Mesenchymal stem cell (in vitro differentiated cells and primary cell): ENCODE data around the gene CLASP1.

Experiments
- DNase-seq: peaks from one replicate; pipeline ENCODE4 v3.0.0-alpha.2; 2013
- H2AFZ ChIP-seq: one replicate; pipeline ENCODE4 v1.6.1; 2013; ENCODE audit warnings: low read depth, mild to moderate bottlenecking, control low read depth, inconsistent platforms, low read length, moderate library complexity
- H2AK5ac ChIP-seq: 2 replicates; pipeline ENCODE4 v1.6.1; 2013; ENCODE audit warnings: low read length, moderate library complexity, mild to moderate bottlenecking, inconsistent platforms; ENCODE audit not compliant: severe bottlenecking
- H2BK120ac ChIP-seq: one replicate; pipeline ENCODE4 v1.6.1; 2013; ENCODE audit warnings: low read depth, mild to moderate bottlenecking, inconsistent platforms, low read length, moderate library complexity
- H2BK12ac ChIP-seq, 2 experiments: one replicate each; pipeline ENCODE4 v1.6.1; 2013; ENCODE audit warnings: inconsistent platforms in 2 of 2, low read length in 2 of 2, mild to moderate bottlenecking in 2 of 2, moderate library complexity in 2 of 2, control low read depth in 1 of 2
- H2BK15ac ChIP-seq: one replicate; pipeline ENCODE4 v1.6.1; 2013; ENCODE audit warnings: mild to moderate bottlenecking, low read depth, inconsistent platforms; ENCODE audit not compliant: poor library complexity, severe bottlenecking
- H2BK5ac ChIP-seq: 2 replicates; pipeline ENCODE4 v1.6.1; 2013; ENCODE audit warnings: low read depth, mild to moderate bottlenecking, low read length, control low read depth, inconsistent platforms; ENCODE audit not compliant: poor library complexity, severe bottlenecking
- H3K14ac ChIP-seq, 2 experiments: one replicate each; pipeline ENCODE4 v1.6.1; 2013; ENCODE audit warnings: inconsistent platforms in 2 of 2, low read length in 2 of 2, control low read depth in 1 of 2, mild to moderate bottlenecking in 1 of 2, moderate library complexity in 1 of 2
- H3K18ac ChIP-seq, 2 experiments: one replicate each; pipeline ENCODE4 v1.6.1; 2013; ENCODE audit warnings: inconsistent platforms in 2 of 2, low read length in 2 of 2, control low read depth in 1 of 2, low read depth in 1 of 2, mild to moderate bottlenecking in 1 of 2
- H3K23ac ChIP-seq, 2 experiments: one replicate each; pipeline ENCODE4 v1.6.1; 2013; ENCODE audit warnings: inconsistent platforms in 2 of 2, low read length in 2 of 2, mild to moderate bottlenecking in 2 of 2, moderate library complexity in 2 of 2, control low read depth in 1 of 2
- H3K27ac ChIP-seq: 2 replicates; pipeline ENCODE4 v1.5.1; 2013; ENCODE audit warnings: mild to moderate bottlenecking, moderate library complexity, low read length, control low read depth, inconsistent platforms; ENCODE audit not compliant: poor library complexity, severe bottlenecking
- H3K27me3 ChIP-seq, 2 experiments: 2 replicates each; pipeline versions ENCODE4 v1.6.1 to v1.7.0; 2013; ENCODE audit warnings: low read length in 2 of 2, mild to moderate bottlenecking in 2 of 2, moderate library complexity in 2 of 2, control low read depth in 1 of 2, inconsistent platforms in 1 of 2; ENCODE audit not compliant: control insufficient read depth in 1 of 2, insufficient read depth in 1 of 2
- H3K36me3 ChIP-seq, 2 experiments: 2 replicates each; pipeline versions ENCODE4 v1.6.1 to v1.7.0; 2013; ENCODE audit warnings: low read length in 2 of 2, control low read depth in 1 of 2, inconsistent platforms in 1 of 2, low read depth in 1 of 2, mild to moderate bottlenecking in 1 of 2; ENCODE audit not compliant: insufficient read depth in 2 of 2, control insufficient read depth in 1 of 2
- H3K4ac ChIP-seq, 2 experiments: one replicate each; pipeline ENCODE4 v1.6.1; 2013; ENCODE audit warnings: inconsistent platforms in 2 of 2, low read length in 2 of 2, mild to moderate bottlenecking in 2 of 2, moderate library complexity in 2 of 2, control low read depth in 1 of 2, low read depth in 1 of 2
- H3K4me1 ChIP-seq: 2 replicates; pipeline ENCODE4 v1.6.1; 2013; ENCODE audit warnings: low read depth, low read length, control low read depth; ENCODE audit not compliant: control insufficient read depth, insufficient read depth
- H3K4me2 ChIP-seq: 2 replicates; pipeline ENCODE4 v1.6.1; 2013; ENCODE audit warnings: low read length, mild to moderate bottlenecking, inconsistent platforms; ENCODE audit not compliant: poor library complexity, severe bottlenecking
- H3K4me3 ChIP-seq, 2 experiments: 2 replicates each; pipeline versions ENCODE4 v1.5.1 to v1.7.0; 2013; ENCODE audit warnings: low read length in 2 of 2, mild to moderate bottlenecking in 2 of 2, control low read depth in 1 of 2, low read depth in 1 of 2; ENCODE audit not compliant: insufficient read depth in 1 of 2
- H3K79me1 ChIP-seq: replicated peaks from 2 replicates; pipeline ENCODE4 v1.6.1; 2013; ENCODE audit warnings: mild to moderate bottlenecking, control low read depth, low read length, inconsistent platforms; ENCODE audit not compliant: poor library complexity, severe bottlenecking
- H3K9ac ChIP-seq: 2 replicates; pipeline ENCODE4 v1.7.0; 2013; ENCODE audit warnings: mild to moderate bottlenecking, low read length, moderate library complexity
- H3K9me3 ChIP-seq: 2 replicates; pipeline ENCODE4 v1.7.0; 2013; ENCODE audit warnings: mild to moderate bottlenecking, low read length; ENCODE audit not compliant: control insufficient read depth
- H4K8ac ChIP-seq: one replicate; pipeline ENCODE4 v1.6.1; 2013; ENCODE audit warnings: inconsistent platforms, mild to moderate bottlenecking, low read length, moderate library complexity
- H4K91ac ChIP-seq: one replicate; pipeline ENCODE4 v1.6.1; 2013; ENCODE audit warnings: mild to moderate bottlenecking, low read length, inconsistent platforms
- WGBS: methylation state at CpG from one replicate; pipeline ENCODE4 v1.1.7; 2013; ENCODE audit warnings: mixed read lengths; 5-methylcytosine and 5-hydroxymethylcytosine counted together

The CLASP1 gene

DNA sequence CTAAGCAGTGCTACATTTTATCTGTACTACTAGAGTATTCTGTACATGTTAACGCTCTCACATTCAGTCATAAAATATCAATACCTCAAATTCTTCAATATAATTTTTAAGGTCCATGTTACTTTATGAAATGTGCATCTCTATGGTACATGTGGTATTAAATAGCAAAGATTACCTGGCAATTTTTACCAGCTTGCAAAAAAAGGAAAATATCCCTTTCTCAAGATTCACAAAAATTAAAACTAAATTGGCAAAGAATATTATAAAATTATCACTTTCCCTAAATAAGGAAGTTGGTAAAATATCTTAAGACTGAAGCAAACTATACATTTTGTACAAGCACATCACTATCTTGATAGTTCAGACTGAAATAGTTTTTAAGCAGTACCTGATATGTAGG lies 233.5 kb downstream of the CLASP1 start:
- Histone ChIP-seq H3K4me1 (no peaks in the 10 kb centered on the region), H4K91ac (no peak overlapping the region), H3K36me3 (peaks cover 18 to 64% of the 10 kb centered on the region in 2 experiments), H3K14ac (no peak overlapping the region), H3K4ac (no peak overlapping the region), H3K27ac (no peak overlapping the region), H3K23ac (no peak overlapping the region), H3K9me3 (no peaks in the 10 kb centered on the region), H3K18ac (no peak overlapping the region), H2BK120ac (no peak overlapping the region), H2BK12ac (no peak overlapping the region), H2BK5ac (no peak overlapping the region), H3K4me2 (no peak overlapping the region), H2BK15ac (no peak overlapping the region), H3K79me1 (peaks cover 30% of the 10 kb centered on the region), H3K9ac (no peak overlapping the region), H3K4me3 (no peak overlapping the region), H2AFZ (no peak overlapping the region), H2AK5ac (no peak overlapping the region), H3K27me3 (no peaks in the 10 kb centered on the region), H4K8ac (no peak overlapping the region)
- DNase-seq, result no peak
- WGBS, result no CpG with 5 or more reads among the region's 1 CpG

DNA sequence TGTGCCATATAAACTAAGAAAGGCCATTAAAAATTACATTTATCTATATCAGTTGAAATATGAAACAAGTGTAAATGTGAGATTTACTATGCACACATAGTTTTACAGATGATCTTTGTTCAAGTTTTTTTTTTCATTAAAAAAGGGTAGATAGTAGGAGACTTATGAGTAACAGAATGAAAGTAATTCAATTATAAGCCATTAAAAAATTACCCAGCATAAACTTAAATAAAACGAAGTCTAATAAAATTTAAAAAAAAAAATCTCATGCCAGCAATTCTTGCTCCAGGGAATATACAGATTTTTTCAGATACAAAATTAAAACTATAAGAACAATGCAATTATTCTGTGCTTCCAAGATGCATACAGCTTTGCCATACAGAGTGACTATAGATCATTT lies 236.9 kb downstream of the CLASP1 start:
- Histone ChIP-seq H3K4me1 (no peaks in the 10 kb centered on the region), H3K36me3 (peaks cover 14 to 68% of the 10 kb centered on the region in 2 experiments), H2BK12ac (no peak overlapping the region), H3K9me3 (no peaks in the 10 kb centered on the region), H2BK120ac (no peak overlapping the region), H3K23ac (no peak overlapping the region), H2AK5ac (no peak overlapping the region), H3K4me3 (no peak overlapping the region), H2AFZ (no peak overlapping the region), H3K27ac (no peak overlapping the region), H3K14ac (no peak overlapping the region), H2BK5ac (no peak overlapping the region), H3K79me1 (peaks cover 24% of the 10 kb centered on the region), H4K8ac (no peak overlapping the region), H3K18ac (no peak overlapping the region), H3K4me2 (no peak overlapping the region), H2BK15ac (no peak overlapping the region), H4K91ac (no peak overlapping the region), H3K9ac (no peak overlapping the region), H3K27me3 (no peaks in the 10 kb centered on the region), H3K4ac (no peak overlapping the region)
- no CpG with 5 or more reads among the region's 1 CpG for WGBS
- no peak for DNase-seq

DNA sequence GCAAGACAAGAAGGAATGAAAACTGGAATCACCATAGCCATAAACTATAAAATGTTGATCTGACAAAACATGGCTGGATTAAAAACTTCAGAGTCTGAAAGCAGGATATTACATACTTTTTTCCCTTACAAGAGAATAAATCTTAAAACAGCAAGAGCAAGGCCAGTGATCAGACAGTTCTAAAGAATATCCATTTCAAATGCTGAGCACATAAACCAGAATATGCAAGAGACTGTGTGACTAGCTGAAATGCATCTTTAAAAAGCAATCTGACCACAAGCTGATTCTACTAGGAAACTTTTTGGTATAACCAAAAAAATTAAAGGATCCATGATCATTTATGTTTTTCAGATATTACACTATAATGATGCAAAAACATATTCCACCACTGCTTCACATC lies 239.3 kb downstream of the CLASP1 start:
- Histone ChIP-seq H2BK12ac (no peak overlapping the region), H3K18ac (no peak overlapping the region), H3K4ac (no peak overlapping the region), H3K27me3 (no peaks in the 10 kb centered on the region), H3K4me2 (no peak overlapping the region), H3K9ac (no peak overlapping the region), H3K9me3 (no peaks in the 10 kb centered on the region), H3K27ac (no peak overlapping the region), H3K4me3 (no peak overlapping the region), H2AFZ (no peak overlapping the region), H2BK120ac (no peak overlapping the region), H3K23ac (no peak overlapping the region), H2BK5ac (no peak overlapping the region), H2AK5ac (no peak overlapping the region), H2BK15ac (no peak overlapping the region), H3K36me3 (peaks cover 18 to 76% of the 10 kb centered on the region in 2 experiments), H4K91ac (no peak overlapping the region), H3K14ac (no peak overlapping the region), H3K79me1 (peaks cover 25% of the 10 kb centered on the region), H4K8ac (no peak overlapping the region), H3K4me1 (no peaks in the 10 kb centered on the region)
- no peak for DNase-seq

DNA sequence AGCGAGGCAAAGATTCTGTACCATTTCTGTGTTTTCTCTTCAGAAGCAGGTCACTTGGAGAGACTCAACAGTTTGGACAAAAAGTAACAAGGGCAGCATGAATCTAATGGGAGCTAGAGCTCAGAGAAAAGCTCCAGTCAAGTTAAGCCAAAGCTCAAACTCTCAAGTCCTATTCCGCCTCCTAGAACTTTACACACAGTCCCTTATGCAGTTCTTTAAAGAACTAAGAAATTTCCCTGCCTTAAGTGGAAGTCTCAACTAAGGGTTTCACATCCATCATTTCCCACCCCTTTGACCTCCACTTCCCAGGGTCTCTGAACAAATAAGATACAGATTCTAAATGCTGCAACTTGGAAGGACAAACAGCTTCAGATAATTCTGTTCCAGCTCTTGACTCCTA lies 239.9 kb downstream of the CLASP1 start:
- Histone ChIP-seq H3K4me1 (no peaks in the 10 kb centered on the region), H2BK12ac (no peak overlapping the region), H3K14ac (no peak overlapping the region), H3K27me3 (no peaks in the 10 kb centered on the region), H3K9me3 (no peaks in the 10 kb centered on the region), H3K4me3 (no peak overlapping the region), H2AK5ac (no peak overlapping the region), H2BK5ac (no peak overlapping the region), H3K9ac (no peak overlapping the region), H4K8ac (no peak overlapping the region), H2BK120ac (no peak overlapping the region), H3K4ac (no peak overlapping the region), H4K91ac (no peak overlapping the region), H3K23ac (no peak overlapping the region), H3K79me1 (peaks cover 21% of the 10 kb centered on the region), H3K18ac (no peak overlapping the region), H3K36me3 (peaks cover 15 to 75% of the 10 kb centered on the region in 2 experiments), H3K4me2 (no peak overlapping the region), H2BK15ac (no peak overlapping the region), H3K27ac (no peak overlapping the region), H2AFZ (no peak overlapping the region)
- no peak for DNase-seq
- 90% methylated on average over 2 of the region's 2 CpGs for WGBS
